MM.1S (cell line): ENCODE measurements around the gene TTC7B.
"Not testable (repeated sequence)": the region's sequence is repeated elsewhere in the genome, so short reads cannot be mapped to it uniquely, and the experiment has no call there.

Experiments used
- CTCF ChIP-seq: fragments of 300-600 bp; sonication (generic); IDR thresholded peaks from 2 replicates; pipeline ENCODE4 v1.5.1; 2016; ENCODE audit warnings: antibody characterized with exemption, low read length, mixed read lengths
- EZH2 ChIP-seq: fragments of 300-600 bp; sonication (generic); optimal IDR thresholded peaks from 2 replicates; pipeline ENCODE3; 2017; ENCODE audit warnings: low read depth, mild to moderate bottlenecking, antibody characterized with exemption, low read length, mixed read lengths
- EZH2phosphoT487 ChIP-seq: fragments of 300-600 bp; sonication (generic); IDR thresholded peaks from 2 replicates; pipeline ENCODE4 v1.6.1; 2018; ENCODE audit warnings: antibody characterized with exemption, low read length

- TF ChIP-seq CTCF, EZH2, EZH2phosphoT487: not testable (repeated sequence)
Observed at GRCh38 chr14:90526536-90526935, 289.7 kb downstream of the TTC7B start.
